ENCODE measurements around the gene ZNF668.

DNA sequence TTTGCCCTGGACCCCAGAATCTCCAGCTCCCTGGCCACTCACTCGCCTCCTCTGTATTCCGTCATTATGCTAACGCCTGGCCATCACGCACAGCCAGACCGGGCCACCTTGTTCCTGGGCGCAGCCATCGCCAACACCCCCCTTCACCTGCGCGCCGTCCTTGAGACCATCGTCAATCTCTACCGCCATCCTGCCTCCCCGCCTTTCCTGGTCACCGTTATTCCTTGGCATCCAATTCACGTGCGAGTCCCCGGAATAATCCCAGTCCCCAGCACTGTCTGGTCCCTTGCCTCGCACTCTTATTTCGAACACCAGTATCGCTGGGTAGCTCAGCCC, 20.0 kb upstream of the ZNF668 start:
- no peak for TF ChIP-seq FOSL1 (IDR thresholded peaks at IDR 0.05; ENCODE audit: low read depth)
- TF ChIP-seq, protein P1, sequence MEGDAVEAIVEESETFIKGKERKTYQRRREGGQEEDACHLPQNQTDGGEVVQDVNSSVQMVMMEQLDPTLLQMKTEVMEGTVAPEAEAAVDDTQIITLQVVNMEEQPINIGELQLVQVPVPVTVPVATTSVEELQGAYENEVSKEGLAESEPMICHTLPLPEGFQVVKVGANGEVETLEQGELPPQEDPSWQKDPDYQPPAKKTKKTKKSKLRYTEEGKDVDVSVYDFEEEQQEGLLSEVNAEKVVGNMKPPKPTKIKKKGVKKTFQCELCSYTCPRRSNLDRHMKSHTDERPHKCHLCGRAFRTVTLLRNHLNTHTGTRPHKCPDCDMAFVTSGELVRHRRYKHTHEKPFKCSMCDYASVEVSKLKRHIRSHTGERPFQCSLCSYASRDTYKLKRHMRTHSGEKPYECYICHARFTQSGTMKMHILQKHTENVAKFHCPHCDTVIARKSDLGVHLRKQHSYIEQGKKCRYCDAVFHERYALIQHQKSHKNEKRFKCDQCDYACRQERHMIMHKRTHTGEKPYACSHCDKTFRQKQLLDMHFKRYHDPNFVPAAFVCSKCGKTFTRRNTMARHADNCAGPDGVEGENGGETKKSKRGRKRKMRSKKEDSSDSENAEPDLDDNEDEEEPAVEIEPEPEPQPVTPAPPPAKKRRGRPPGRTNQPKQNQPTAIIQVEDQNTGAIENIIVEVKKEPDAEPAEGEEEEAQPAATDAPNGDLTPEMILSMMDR (IDR thresholded peaks at IDR 0.05 in 2 of 3, conservative IDR thresholded peaks at IDR 0.05 in 1 of 3; ENCODE audit: borderline replicate concordance in 1 of 3, insufficient read depth in 1 of 3, low read depth in 2 of 3, low read length in 2 of 3): no peak
- TF ChIP-seq SIN3A (IDR thresholded peaks at IDR 0.05; ENCODE audit: low read depth): no peak
